A549 treated with GW870086 at 1 μM for 4 hours (cell line): ENCODE measurements around the gene COL11A2. TPM values are rescaled to one million over a fixed set of nuclear protein-coding genes. Genes with fewer than 3 reads are reported as not detected.

ENCODE experiments used
- total RNA-seq: library from RNA; stranded (reverse); fragments of 200-300 nt; extraction: Qiagen RNA extraction; gene quantifications from 5 replicates; pipeline ENCODE4 v1.2.3, GENCODE V29; 2022; ENCODE audit warnings: low read depth

The COL11A2 gene
- 0.45 to 0.93 TPM (median 0.71 TPM) in 5 replicates for total RNA-seq

DNA sequence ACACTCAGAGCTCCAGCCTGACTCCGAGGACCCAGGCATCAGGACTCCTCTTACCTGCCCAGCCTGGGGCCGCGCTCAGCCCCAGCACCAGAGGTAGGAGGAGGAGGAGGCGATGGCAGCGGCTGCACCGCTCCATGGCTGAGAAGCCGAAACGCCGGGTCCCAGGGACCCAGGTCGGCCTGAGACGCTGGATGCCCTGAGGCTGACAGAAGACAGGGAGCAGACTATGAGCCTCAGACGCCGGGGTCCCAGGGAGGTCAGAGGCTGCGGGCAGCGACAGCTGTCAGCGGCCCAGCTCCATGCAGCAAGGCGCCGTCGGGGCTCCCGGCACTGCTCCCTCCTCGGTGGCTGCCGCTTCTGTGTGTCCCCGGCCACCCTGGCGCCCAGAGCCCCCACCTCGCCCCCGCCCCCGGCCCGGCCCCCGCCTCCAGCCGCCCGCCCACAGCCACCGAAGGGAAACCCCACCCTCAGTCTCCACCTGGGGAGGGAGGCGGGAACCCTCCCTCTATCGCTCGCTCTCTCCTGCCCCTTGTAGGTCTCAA lies at the start of gene COL11A2:
Gene COL11A2, minus strand, starts transcription at position 363 of the 542 bp plus-strand sequence. Its CDS starts 227 bp downstream, at position 136.

DNA sequence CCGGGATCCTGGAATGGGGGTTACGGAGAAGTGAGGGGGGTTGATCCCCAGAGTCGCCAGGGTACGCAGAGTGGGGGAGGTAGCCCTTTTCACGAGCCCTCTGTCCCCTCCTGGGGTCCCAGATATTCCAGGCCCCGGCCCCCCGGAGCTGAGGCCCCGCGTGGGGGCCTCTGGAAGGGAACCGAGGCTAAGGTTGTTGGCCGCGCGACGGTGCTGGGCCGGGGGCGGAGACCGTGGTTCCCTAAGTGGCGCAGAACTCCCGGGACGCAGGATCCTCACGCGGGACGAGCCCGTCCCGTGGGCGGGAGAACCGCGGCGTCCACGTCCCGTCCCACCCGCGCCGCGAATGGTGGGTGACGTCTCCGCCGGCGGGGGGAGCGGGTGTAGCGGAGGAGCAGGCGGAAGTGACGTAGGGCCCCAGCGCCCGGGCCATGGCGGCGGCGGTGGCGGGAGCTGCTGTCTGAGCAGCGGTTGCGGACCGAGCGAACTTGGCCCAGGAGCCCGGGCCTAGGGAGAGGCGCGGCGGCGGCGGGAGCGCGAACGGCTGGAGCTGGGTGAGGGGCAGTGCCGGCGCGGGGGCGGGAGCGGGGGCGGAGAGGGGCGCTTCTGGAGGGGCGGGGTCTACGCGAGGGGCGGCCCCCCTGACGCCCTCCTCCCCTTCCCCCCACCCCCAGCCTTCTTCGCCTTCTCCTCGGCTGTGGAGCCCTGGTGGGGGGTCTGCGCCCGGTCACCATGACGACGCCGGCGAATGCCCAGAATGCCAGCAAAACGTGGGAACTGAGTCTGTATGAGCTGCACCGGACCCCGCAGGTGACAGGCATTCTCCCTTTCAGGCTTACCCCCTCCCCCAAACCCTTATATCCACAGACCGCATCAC lies 16.1 kb upstream of the COL11A2 start, which contains the start of gene RING1:
Gene RING1, plus strand, starts transcription at position 410 of the 877 bp plus-strand sequence. Its CDS starts 323 bp downstream, at position 733.

DNA sequence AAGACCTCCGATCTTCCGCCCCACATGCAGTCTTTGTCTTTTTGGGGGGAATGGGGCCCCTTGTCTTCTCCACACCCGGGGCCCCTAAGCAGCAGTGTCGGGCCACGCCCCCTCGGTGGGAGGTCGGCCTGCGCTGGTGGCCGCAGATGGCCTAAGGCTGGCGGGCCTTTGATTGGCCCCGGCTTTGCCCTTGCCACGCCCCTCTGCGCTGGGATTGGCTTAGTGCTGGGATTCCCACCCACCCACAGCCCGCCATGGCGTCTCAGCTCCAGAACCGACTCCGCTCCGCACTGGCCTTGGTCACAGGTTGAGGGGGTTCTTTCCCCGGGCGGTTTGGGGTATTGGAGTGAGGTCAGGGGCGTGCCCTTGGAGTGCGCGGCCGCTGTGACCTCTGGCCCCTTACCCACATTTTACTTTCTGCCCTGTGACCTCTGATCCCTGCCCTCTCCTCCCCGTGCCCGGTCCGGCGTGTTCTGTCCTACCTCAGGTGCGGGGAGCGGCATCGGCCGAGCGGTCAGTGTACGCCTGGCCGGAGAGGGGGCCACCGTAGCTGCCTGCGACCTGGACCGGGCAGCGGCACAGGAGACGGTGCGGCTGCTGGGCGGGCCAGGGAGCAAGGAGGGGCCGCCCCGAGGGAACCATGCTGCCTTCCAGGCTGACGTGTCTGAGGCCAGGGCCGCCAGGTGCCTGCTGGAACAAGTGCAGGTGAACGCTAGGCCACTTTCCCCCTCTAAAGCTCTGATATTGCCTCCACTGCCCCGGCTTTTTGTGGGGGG lies 12.3 kb upstream of the COL11A2 start, which contains the start of gene HSD17B8:
Gene HSD17B8, plus strand, starts transcription at position 241 of the 776 bp plus-strand sequence. Its CDS starts 14 bp downstream, at position 255.

DNA sequence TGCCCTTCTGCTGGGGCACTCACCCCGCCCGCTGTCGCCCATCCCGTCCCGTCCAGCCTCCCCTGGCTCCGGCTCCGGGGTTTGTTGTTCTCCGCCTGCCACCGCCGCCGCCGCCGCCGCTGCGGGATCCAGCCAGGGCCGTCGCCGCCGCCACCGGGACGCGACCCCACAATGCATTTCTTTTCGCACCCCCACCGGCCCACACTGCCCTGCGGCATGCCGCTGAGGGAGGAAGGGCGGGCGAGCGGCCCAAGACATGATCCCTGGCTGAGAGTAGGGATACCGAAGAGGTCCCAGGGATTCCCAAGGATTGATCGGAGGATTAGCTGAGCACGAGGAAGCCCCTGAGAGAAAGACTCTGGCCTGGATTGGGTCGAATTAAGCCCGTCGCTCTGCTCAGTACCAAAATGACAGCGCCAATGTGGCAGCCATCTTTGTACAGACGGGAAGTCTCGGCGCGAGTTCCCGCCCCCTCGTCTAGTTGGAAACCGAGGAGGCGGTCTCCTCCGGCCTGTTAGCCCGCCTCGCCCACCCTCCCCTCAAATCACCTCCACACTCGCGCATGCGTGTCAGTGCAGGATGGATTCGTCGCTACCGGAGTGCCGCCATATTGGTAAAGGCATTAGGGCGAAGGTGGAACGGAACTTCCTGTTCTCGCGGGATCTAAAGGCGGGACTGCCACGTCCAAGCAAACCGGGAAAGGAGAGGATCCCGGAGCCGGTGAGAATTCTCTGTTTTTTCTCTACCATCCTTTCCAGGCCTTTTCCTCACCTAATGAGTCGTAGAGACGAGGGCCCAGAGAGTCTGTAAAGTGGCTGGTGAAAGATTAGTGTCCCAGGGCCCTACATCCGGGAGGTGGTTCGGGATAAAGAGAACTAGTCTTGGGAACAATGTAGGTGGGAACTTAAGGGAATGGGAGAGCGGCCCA lies 8.2 kb upstream of the COL11A2 start, which contains the start of the genes RXRB and SLC39A7:
Gene RXRB, minus strand, starts transcription at position 447 of the 928 bp plus-strand sequence. Its CDS starts 189 bp downstream, at position 258.
Gene SLC39A7, plus strand, starts transcription at position 649 of the 928 bp plus-strand sequence. CDS start 379 bp downstream, outside the sequence.

Other genes with a start within 250 kb of the COL11A2 start
- 2.4 to 4.1 TPM (median 2.5 TPM) in 5 replicates for gene HLA-DMA, start 239.4 kb downstream of the COL11A2 start, total RNA-seq
- gene BRD2, start 223.9 kb downstream of the COL11A2 start, total RNA-seq = 110 to 139 TPM (median 125 TPM) in 5 replicates
- gene HLA-DOA, start 182.9 kb downstream of the COL11A2 start, total RNA-seq = 0.03 to 0.14 TPM in 2 of 5 replicates, not detected in the others
- not detected in 5 replicates for gene HLA-DPA1, start 118.8 kb downstream of the COL11A2 start, total RNA-seq
- not detected in 5 replicates for gene HLA-DPB1, start 116.5 kb downstream of the COL11A2 start, total RNA-seq
- 14.0 to 20.0 TPM (median 19.7 TPM) in 5 replicates for gene RXRB, start 8.2 kb upstream of the COL11A2 start, total RNA-seq
- gene SLC39A7, start 8.4 kb upstream of the COL11A2 start, total RNA-seq = 103 to 113 TPM (median 109 TPM) in 5 replicates
- gene HSD17B8, start 12.2 kb upstream of the COL11A2 start, total RNA-seq = 12.3 to 16.6 TPM (median 15.5 TPM) in 5 replicates
- gene RING1, start 16.0 kb upstream of the COL11A2 start, total RNA-seq = 19.3 to 26.3 TPM (median 23.1 TPM) in 5 replicates
- 15.1 to 17.6 TPM (median 15.5 TPM) in 5 replicates for gene VPS52, start 79.4 kb upstream of the COL11A2 start, total RNA-seq
- 2,539 to 2,848 TPM (median 2,622 TPM) in 5 replicates for gene RPS18, start 79.6 kb upstream of the COL11A2 start, total RNA-seq
- gene B3GALT4, start 84.7 kb upstream of the COL11A2 start, total RNA-seq = 0.38 to 0.91 TPM (median 0.81 TPM) in 5 replicates
- gene WDR46, start 96.8 kb upstream of the COL11A2 start, total RNA-seq = 50.1 to 58.6 TPM (median 53.8 TPM) in 5 replicates
- 99.4 to 123 TPM (median 103 TPM) in 5 replicates for gene PFDN6, start 97.1 kb upstream of the COL11A2 start, total RNA-seq
- gene RGL2, start 106.5 kb upstream of the COL11A2 start, total RNA-seq = 10.8 to 16.6 TPM (median 13.9 TPM) in 5 replicates
- gene TAPBP, start 121.6 kb upstream of the COL11A2 start, total RNA-seq = 35.4 to 40.0 TPM (median 38.7 TPM) in 5 replicates
- gene ZBTB22, start 125.3 kb upstream of the COL11A2 start, total RNA-seq = 2.5 to 3.6 TPM (median 3.2 TPM) in 5 replicates
- gene DAXX, start 130.5 kb upstream of the COL11A2 start, total RNA-seq = 35.4 to 36.9 TPM (median 35.9 TPM) in 5 replicates
- gene KIFC1, start 199.4 kb upstream of the COL11A2 start, total RNA-seq = 37.6 to 44.2 TPM (median 39.0 TPM) in 5 replicates
- 12.5 to 19.8 TPM (median 15.7 TPM) in 5 replicates for gene PHF1, start 218.5 kb upstream of the COL11A2 start, total RNA-seq
- gene CUTA, start 225.6 kb upstream of the COL11A2 start, total RNA-seq = 180 to 224 TPM (median 198 TPM) in 5 replicates
- 3.6 to 4.7 TPM (median 3.9 TPM) in 5 replicates for gene SYNGAP1, start 227.6 kb upstream of the COL11A2 start, total RNA-seq